ENCODE results near the gene SF3B4. TPM values are rescaled to one million over a fixed set of nuclear protein-coding genes. Genes with fewer than 3 reads are reported as not detected.

SF3B4 gene
- total and polyA plus RNA-seq, 2 of the 4 experiments (the other 2 are of a cell fraction): 6.6 to 64.4 TPM

DNA sequence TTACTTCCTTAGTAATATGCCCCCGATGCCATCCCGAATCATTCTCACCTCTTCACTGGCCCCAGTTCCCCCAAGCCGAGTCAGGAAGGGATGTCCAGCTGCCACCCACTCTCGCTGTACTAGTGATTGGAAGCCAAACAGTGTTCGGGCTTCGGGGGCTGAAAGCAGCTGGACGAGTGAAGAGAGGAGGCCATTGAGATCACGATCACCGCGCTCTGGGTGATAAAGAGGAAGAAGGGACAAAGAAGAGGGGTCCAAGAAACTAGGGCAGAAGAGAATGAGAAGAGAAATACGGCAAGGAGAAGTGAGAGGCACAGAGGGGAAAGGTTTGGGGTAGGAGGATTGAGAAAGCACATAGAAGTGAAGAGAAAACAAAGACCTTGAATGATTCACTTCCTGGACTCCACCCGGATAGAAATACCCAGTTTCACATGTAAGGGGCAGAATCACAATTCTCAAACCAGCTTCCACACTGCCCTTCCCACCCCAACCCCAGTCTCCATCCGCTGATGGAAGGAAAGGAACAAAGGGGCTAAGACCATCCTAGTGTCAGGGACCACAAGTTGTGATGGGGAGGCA is 3.7 kb upstream of the SF3B4 start (continued):
- TF ChIP-seq MAFK (IDR thresholded peaks at IDR 0.05; ENCODE audit: low read depth, low read length): no peak

DNA sequence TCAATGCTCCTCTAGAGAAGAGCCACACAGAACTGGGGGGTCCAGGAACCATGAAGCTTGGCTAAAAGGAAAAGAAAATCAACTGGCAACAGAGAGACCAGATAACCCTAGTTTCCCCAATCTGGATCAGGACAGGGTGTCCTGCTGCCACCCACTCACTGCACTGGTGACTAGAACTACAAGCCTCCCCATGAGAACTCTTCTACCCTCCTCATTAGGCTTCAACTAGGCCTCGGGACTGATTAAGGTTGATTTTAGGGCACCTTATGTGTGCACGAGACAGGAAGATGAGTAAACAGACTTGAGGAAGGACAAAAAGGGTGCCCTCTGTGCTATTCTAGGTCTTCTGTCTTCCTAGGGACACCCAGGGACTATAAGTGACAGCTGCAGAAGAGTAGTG is 2.3 kb upstream of the SF3B4 start:
- Histone ChIP-seq H2AK9ac (replicated peaks; ENCODE audit: low read depth, low read length, poor library complexity) (no peak overlapping the region), H2BK15ac (ENCODE audit: low read depth, low read length) (no peak overlapping the region), H4K5ac (ENCODE audit: low read depth, low read length) (no peak overlapping the region), H3K4me1 (ENCODE audit: control insufficient read depth, insufficient read depth, low read length) (peaks cover 5% of the 10 kb centered on the region), H3K18ac (ENCODE audit: low read depth, low read length) (no peak overlapping the region), H3K56ac (ENCODE audit: extremely low read depth, insufficient read depth, low read length) (no peak overlapping the region), H2BK5ac (ENCODE audit: low read depth, low read length, poor library complexity, severe bottlenecking) (no peak overlapping the region), H4K20me1 (ENCODE audit: insufficient read depth, low read length) (peaks cover 8% of the 10 kb centered on the region; the same call in 1 of the 2 replicates), H3K4me2 (ENCODE audit: low read depth, low read length) (no peak overlapping the region), H2BK20ac (ENCODE audit: low read depth, low read length) (no peak overlapping the region), H3K9me3 (ENCODE audit: control insufficient read depth, insufficient read depth, low read length) (no peaks in the 10 kb centered on the region), H2AFZ (replicated peaks; ENCODE audit: low read length, poor library complexity) (no peak overlapping the region), H3K36me3 (ENCODE audit: control insufficient read depth, insufficient read depth, low read length) (peaks cover 29% of the 10 kb centered on the region), H2BK120ac (ENCODE audit: low read depth, low read length) (no peak overlapping the region), H3K9me1 (ENCODE audit: insufficient read depth, low read length) (peaks cover 22% of the 10 kb centered on the region), H2AK5ac (ENCODE audit: low read depth, low read length) (no peak overlapping the region), H3K9ac (ENCODE audit: low read depth, low read length) (no peak overlapping the region), H3K27ac (ENCODE audit: insufficient read depth, low read length) (no peak overlapping the region), H3K23ac (ENCODE audit: low read depth, low read length) (no peak overlapping the region), H3K14ac (replicated peaks; ENCODE audit: low read depth, low read length) (no peak overlapping the region), H3K79me1 (ENCODE audit: low read depth in 1 of 2, low read length in 2 of 2) (peaks cover 26 to 65% of the 10 kb centered on the region in 2 experiments), H3K27me3 (ENCODE audit: control insufficient read depth, insufficient read depth, low read length) (no peaks in the 10 kb centered on the region), H4K91ac (ENCODE audit: insufficient read depth, low read depth, low read length) (no peak overlapping the region), H4K8ac (ENCODE audit: low read depth in 2 of 2, low read length in 2 of 2) (no peak overlapping the region), H3K4me3 (ENCODE audit: insufficient read depth, low read depth, low read length) (no peak overlapping the region), H3K4ac (ENCODE audit: low read depth, low read length) (no peak overlapping the region)
- no CpG with 5 or more reads among the region's 2 CpGs for WGBS, 2 experiments (ENCODE audit: extremely low coverage in 2 of 2, insufficient read length in 1 of 2)
- POLR2A ChIA-PET (ENCODE audit: unreplicated experiment): no interaction called here
- ATAC-seq (ENCODE audit: low read depth): no peak
- intact Hi-C loops (cut with micrococcal nuclease) (no loop called here), dilution Hi-C loops (cut with HindIII; ENCODE audit: low sequenced_read_pairs, unreplicated experiment) (no loop called here), in situ Hi-C loops (cut with MboI; ENCODE audit: low sequenced_read_pairs) (no loop called here)
- no TSS peak for BruUV-seq (replicated peaks)
- no peak for DNase-seq
- CTCF ChIA-PET: no interaction called here
- no peak for TF ChIP-seq POLR2A (IDR thresholded peaks at IDR 0.05; ENCODE audit: low read depth, low read length)
- TF ChIP-seq MXI1 (IDR thresholded peaks at IDR 0.05; ENCODE audit: borderline replicate concordance, low read depth, low read length): no peak
- no peak for TF ChIP-seq CHD1 (IDR thresholded peaks at IDR 0.05; ENCODE audit: low read depth, low read length)
- TF ChIP-seq RCOR1 (IDR thresholded peaks at IDR 0.05; ENCODE audit: insufficient replicate concordance, low read length): no peak
- no peak for TF ChIP-seq RAD21 (IDR thresholded peaks at IDR 0.05; ENCODE audit: low read length)
- TF ChIP-seq, protein P1, sequence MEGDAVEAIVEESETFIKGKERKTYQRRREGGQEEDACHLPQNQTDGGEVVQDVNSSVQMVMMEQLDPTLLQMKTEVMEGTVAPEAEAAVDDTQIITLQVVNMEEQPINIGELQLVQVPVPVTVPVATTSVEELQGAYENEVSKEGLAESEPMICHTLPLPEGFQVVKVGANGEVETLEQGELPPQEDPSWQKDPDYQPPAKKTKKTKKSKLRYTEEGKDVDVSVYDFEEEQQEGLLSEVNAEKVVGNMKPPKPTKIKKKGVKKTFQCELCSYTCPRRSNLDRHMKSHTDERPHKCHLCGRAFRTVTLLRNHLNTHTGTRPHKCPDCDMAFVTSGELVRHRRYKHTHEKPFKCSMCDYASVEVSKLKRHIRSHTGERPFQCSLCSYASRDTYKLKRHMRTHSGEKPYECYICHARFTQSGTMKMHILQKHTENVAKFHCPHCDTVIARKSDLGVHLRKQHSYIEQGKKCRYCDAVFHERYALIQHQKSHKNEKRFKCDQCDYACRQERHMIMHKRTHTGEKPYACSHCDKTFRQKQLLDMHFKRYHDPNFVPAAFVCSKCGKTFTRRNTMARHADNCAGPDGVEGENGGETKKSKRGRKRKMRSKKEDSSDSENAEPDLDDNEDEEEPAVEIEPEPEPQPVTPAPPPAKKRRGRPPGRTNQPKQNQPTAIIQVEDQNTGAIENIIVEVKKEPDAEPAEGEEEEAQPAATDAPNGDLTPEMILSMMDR (conservative IDR thresholded peaks at IDR 0.05; ENCODE audit: low read depth, low read length): no peak
- TF ChIP-seq BHLHE40 (IDR thresholded peaks at IDR 0.05; ENCODE audit: low read depth, low read length): no peak
- TF ChIP-seq FOS (IDR thresholded peaks at IDR 0.05; ENCODE audit: low read depth, low read length): no peak
- TF ChIP-seq RFX5 (IDR thresholded peaks at IDR 0.05; ENCODE audit: low read depth, low read length): no peak
- no peak for TF ChIP-seq NFE2L2 (IDR thresholded peaks at IDR 0.05; ENCODE audit: low read depth, low read length)
- TF ChIP-seq MAFK (IDR thresholded peaks at IDR 0.05; ENCODE audit: low read depth, low read length): no peak
- TF ChIP-seq MAZ (IDR thresholded peaks at IDR 0.05; ENCODE audit: borderline replicate concordance, low read depth, low read length): no peak
- TF ChIP-seq CEBPB (IDR thresholded peaks at IDR 0.05; ENCODE audit: low read depth, low read length): no peak
- TF ChIP-seq, protein P2, sequence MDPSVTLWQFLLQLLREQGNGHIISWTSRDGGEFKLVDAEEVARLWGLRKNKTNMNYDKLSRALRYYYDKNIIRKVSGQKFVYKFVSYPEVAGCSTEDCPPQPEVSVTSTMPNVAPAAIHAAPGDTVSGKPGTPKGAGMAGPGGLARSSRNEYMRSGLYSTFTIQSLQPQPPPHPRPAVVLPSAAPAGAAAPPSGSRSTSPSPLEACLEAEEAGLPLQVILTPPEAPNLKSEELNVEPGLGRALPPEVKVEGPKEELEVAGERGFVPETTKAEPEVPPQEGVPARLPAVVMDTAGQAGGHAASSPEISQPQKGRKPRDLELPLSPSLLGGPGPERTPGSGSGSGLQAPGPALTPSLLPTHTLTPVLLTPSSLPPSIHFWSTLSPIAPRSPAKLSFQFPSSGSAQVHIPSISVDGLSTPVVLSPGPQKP (IDR thresholded peaks at IDR 0.05; ENCODE audit: borderline replicate concordance, low read depth, low read length): no peak
- TF ChIP-seq SMC3 (IDR thresholded peaks at IDR 0.05; ENCODE audit: low read depth, low read length): no peak
